Naive thymus-derived CD8-positive, alpha-beta T cell (primary cell): ENCODE measurements around the gene NOS1AP. TPM values are rescaled to one million over a fixed set of nuclear protein-coding genes. Genes with fewer than 3 reads are reported as not detected.
A peak's percentile ranks its signal among the peaks of the same experiment; 100 is the strongest.
"Not testable (repeated sequence)": the region's sequence is repeated elsewhere in the genome, so short reads cannot be mapped to it uniquely, and the experiment has no call there.

ENCODE experiments used
- ATAC-seq, 2 donors: fragments of 150-1000 bp; cut with Tn5 transposase in 1 of 2; sonication (Bioruptor Pico), chemical (Tn5 transposase) in 1 of 2; 1 replicate in 1 of 2; 2 replicates in 1 of 2; pipeline ENCODE4 v1.10.0; 2021; ENCODE audit warnings: mild to moderate bottlenecking in 2 of 2, moderate library complexity in 2 of 2
- POLR2A ChIA-PET: fragments of 350-600 bp; sonication (Branson Sonifier 250); formaldehyde crosslinking; loops from one replicate; lab custom pipeline; 2021; ENCODE audit warnings: antibody characterized with exemption; lab: Charles Lee
- DNase-seq, 10 donors: peaks; one replicate each; pipeline versions ENCODE4 v3.0.0 to v3.0.0-alpha.2; 2020 to 2022
- H3K27ac Mint-ChIP-seq, 10 donors: one replicate each; pipeline ENCODE4 v1.8.0; 2020 to 2022; ENCODE audit warnings: mild to moderate bottlenecking in 10 of 10, mixed read lengths in 10 of 10, moderate library complexity in 4 of 10, inconsistent platforms in 1 of 10
- H3K27me3 Mint-ChIP-seq, 5 donors: one replicate each; pipeline ENCODE4 v1.8.0; 2021 to 2022; ENCODE audit warnings: mixed read lengths in 5 of 5
- H3K36me3 Mint-ChIP-seq, 3 donors: one replicate each; pipeline ENCODE4 v1.8.0; 2020 to 2022; ENCODE audit warnings: mixed read lengths in 3 of 3, mild to moderate bottlenecking in 2 of 3, inconsistent platforms in 1 of 3
- H3K4me1 Mint-ChIP-seq, 4 donors: one replicate each; pipeline ENCODE4 v1.8.0; 2021 to 2022; ENCODE audit warnings: mixed read lengths in 4 of 4
- H3K4me3 Mint-ChIP-seq, 10 donors: one replicate each; pipeline ENCODE4 v1.8.0; 2020 to 2022; ENCODE audit warnings: mild to moderate bottlenecking in 10 of 10, mixed read lengths in 10 of 10, moderate library complexity in 6 of 10, inconsistent platforms in 1 of 10
- H3K9me3 Mint-ChIP-seq, 9 donors: one replicate each; pipeline ENCODE4 v1.8.0; 2020 to 2022; ENCODE audit warnings: mixed read lengths in 9 of 9, mild to moderate bottlenecking in 3 of 9, inconsistent platforms in 1 of 9, moderate library complexity in 1 of 9
- polyA plus RNA-seq, 3 donors: library from polyadenylated mRNA; unstranded; fragments of 300-500 nt; fragmentation: Illumina TruSeq; gene quantifications; one replicate each; pipeline ENCODE4 v1.2.3, GENCODE V29; 2021
- total RNA-seq, 8 experiments: library from RNA in 2 of 8; stranded (reverse) in 2 of 8; gene quantifications; one replicate each; pipeline ENCODE4 v1.2.3 and lab custom pipeline; 2021 to 2026

Gene NOS1AP
- total and polyA plus RNA-seq, 5 experiments from 2014 or later: not detected

DNA sequence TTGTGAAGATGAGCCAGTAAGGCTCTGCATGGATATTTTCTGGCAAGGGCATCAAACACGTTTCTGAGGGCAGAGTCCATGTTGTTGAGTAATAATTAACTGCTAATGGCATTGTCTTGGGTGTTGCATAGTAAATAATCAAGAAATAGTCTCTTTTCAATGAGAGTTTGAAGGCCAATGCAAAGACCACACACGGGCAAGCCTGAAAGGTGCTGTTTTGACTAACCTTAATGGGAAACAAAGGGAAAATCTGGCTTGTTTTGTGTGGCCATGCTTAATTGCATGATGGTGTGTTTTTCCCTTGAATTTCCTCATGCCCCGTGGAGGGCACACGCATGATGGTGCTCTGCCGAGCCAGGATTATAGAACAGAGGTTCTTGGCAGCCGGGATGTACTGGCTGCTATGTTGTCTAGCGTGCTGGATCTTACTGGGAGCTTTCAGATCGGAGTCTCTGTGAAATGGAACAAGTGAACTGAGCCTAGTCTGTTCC lies 127.6 kb downstream of the NOS1AP start:
- ATAC-seq (no peak), DNase-seq (no peak)
- Mint-ChIP-seq H3K4me3 (no peak overlapping the region), H3K4me1 (no peaks in the 10 kb centered on the region), H3K36me3 (no peaks in the 10 kb centered on the region), H3K27ac (no peak overlapping the region), H3K9me3 (peaks cover 0 to 4% (median 0%) of the 10 kb centered on the region in 9 donors), H3K27me3 (peaks cover 10 to 31% (median 18%) of the 10 kb centered on the region in 5 donors)
- POLR2A ChIA-PET: no interaction called here

DNA sequence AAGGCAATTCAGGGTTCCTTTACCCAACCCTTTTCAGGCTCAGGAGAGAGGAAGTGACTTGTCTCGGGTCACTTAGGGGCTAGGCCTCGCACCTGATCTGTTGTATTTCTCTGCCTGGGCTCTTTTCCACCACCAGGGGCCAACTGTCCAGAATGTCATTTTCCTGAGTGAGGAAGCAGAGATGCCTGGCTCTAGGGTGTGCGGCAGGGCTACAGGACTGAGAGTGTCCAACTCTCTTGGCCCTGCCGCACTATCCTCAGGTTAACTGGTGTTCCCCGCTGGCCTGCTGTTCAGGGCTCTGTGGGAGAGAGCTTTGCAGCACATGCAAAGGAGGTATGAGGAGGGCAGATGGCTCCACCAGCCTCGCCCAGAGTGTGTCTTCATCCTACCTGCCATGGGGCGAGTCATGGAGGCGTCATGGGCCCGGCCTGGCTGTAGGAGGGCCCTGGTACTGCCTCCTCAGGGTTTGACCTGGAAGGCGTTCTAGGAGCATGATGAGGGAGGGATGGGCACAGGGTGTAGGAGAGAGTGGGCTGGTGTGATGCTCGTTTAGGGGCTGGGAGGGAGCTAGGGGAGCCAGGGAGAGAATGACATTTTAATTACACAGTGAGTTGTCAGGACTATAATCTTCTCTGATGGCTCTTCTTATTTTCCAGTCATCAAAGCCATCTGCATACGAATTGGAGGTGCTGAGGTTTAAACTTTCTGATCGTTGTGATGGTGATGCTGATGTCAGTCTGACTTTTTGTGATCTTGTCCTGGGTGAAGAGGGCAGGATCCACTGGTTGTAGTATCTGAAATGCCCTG lies 128.3 kb downstream of the NOS1AP start:
- no peaks in the 10 kb centered on the region for H3K36me3 Mint-ChIP-seq
- H3K27ac Mint-ChIP-seq: no peak overlapping the region
- H3K27me3 Mint-ChIP-seq: peaks cover 8 to 32% (median 16%) of the 10 kb centered on the region in 5 donors
- POLR2A ChIA-PET: no interaction called here
- H3K4me1 Mint-ChIP-seq: no peaks in the 10 kb centered on the region
- ATAC-seq (no peak), DNase-seq (no peak)
- no peak overlapping the region for H3K4me3 Mint-ChIP-seq
- H3K9me3 Mint-ChIP-seq: peaks cover 0 to 4% (median 0%) of the 10 kb centered on the region in 9 donors

DNA sequence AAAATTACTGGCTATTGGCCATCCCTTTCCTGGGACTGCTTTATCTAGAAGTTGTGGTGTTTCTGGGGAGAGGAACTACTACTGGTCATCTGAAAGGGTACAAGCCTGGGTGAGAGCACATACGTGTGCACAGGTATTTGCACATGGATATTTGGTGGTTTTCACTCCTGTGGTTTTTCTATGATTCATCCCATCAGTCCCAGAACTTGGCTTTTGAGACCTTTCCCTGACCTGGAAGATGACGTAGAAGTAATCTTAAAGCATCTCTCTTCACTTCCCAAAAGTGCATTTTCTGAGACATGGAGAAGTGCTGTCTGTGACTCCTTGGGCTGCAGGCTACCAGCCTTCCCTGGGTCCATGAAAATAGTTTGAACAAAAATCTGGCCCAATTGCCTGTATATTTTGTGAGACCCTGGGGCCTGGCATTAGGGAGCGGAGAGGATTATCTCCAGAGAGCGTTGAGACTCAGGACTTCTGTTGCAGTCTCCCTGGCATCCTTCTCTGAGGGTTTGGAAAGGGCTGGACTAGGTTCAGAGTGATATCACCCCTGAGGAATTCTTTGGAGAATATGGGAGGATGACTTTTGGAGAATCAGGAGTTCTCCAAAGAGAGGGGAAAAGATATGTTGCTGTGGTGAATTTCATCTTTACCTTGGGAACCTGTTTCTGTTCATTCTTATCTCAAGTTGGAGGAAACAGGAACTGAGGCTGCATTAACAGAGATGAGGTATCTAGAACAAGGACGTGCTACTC lies 130.8 kb downstream of the NOS1AP start:
- POLR2A ChIA-PET: no interaction called here
- ATAC-seq: no peak

GRCh38 chr1:162201062-162201461 lies 131.6 kb downstream of the NOS1AP start:
- H3K4me1 Mint-ChIP-seq, POLR2A ChIA-PET, H3K4me3 Mint-ChIP-seq, DNase-seq, ATAC-seq, H3K36me3 Mint-ChIP-seq, H3K27ac Mint-ChIP-seq, H3K9me3 Mint-ChIP-seq: not testable (repeated sequence)
- peaks cover 17 to 43% (median 22%) of the 10 kb centered on the region in 5 donors for H3K27me3 Mint-ChIP-seq

More for the DNA sequence above, 130.8 kb downstream of the NOS1AP start:
- H3K4me1 Mint-ChIP-seq: no peaks in the 10 kb centered on the region
- no peaks in the 10 kb centered on the region for H3K36me3 Mint-ChIP-seq
- peaks cover 17 to 51% (median 21%) of the 10 kb centered on the region in 5 donors for H3K27me3 Mint-ChIP-seq
- DNase-seq: no peak
- H3K27ac Mint-ChIP-seq: no peak overlapping the region
- peaks cover 0 to 4% (median 0%) of the 10 kb centered on the region in 9 donors for H3K9me3 Mint-ChIP-seq
- no peak overlapping the region for H3K4me3 Mint-ChIP-seq

DNA sequence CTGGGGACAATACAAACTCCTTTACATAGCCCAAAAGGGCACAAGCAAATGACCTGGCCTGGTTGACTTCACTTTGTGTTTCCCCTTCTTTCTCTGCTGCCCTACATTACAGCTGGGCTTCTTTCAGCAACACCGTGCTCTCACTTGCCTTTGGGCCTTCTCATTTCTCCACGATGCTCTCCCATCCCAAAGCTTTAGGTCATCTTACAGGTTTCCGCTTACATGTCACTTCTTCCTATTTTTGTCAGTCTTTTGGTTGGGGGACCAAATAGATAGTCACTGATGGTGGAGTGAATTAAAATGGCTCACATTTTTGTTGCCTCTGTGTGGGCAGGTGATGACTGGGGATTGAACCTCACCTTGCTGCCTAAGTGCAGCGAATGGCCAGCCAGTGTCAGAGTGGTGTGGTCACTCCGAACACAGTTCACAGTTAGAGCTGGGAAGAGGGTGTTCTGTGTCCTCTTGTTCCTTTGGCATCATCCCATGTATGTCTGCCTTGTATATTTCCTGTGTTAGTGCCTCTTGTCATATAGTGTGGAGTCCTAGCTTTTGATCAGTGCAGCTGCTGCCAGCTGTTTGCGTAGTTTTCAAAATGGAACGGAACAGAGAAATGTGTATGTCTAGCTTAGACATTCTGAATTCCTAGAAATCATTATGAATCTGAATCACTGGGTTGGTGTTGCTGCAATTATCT lies 134.8 kb downstream of the NOS1AP start:
- H3K27me3 Mint-ChIP-seq: peaks cover 12 to 36% (median 17%) of the 10 kb centered on the region in 5 donors
- H3K27ac Mint-ChIP-seq: no peak overlapping the region
- no peak for DNase-seq
- no peaks in the 10 kb centered on the region for H3K4me1 Mint-ChIP-seq
- H3K36me3 Mint-ChIP-seq: no peaks in the 10 kb centered on the region
- peaks cover 0 to 4% (median 0%) of the 10 kb centered on the region in 9 donors for H3K9me3 Mint-ChIP-seq
- POLR2A ChIA-PET: no interaction called here
- H3K4me3 Mint-ChIP-seq: no peak overlapping the region
- ATAC-seq: no peak

GRCh38 chr1:162204823-162205155 lies 135.3 kb downstream of the NOS1AP start:
- H3K4me3 Mint-ChIP-seq: no peak overlapping the region
- no peak for ATAC-seq
- H3K9me3 Mint-ChIP-seq: peaks cover 0 to 4% (median 0%) of the 10 kb centered on the region in 9 donors
- H3K27me3 Mint-ChIP-seq: peaks cover 12 to 36% (median 17%) of the 10 kb centered on the region in 5 donors
- no peak for DNase-seq
- no peak overlapping the region for H3K27ac Mint-ChIP-seq
- POLR2A ChIA-PET: no interaction called here
- no peaks in the 10 kb centered on the region for H3K4me1 Mint-ChIP-seq
- H3K36me3 Mint-ChIP-seq: no peaks in the 10 kb centered on the region

DNA sequence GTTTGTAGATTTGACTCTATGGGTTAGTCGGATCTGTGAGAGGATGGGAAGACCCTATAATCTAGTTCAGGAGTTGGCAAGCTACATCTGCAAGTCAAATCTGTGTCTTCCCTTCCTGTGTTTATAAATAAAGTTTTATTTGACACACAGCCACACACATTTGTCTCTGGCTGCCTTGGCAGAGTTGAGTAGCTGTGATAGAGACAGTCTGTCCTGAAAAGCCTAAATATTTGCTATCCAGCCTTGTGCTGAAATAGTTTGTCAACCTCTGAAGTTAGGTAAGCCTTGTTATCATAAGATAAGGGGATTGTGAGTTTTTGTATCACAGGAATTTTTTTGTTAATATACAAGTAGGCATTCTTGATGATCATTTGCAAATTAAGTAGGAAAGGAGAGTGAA lies 136.8 kb downstream of the NOS1AP start:
- Mint-ChIP-seq H3K27ac (no peak overlapping the region), H3K27me3 (peaks cover 9 to 42% (median 20%) of the 10 kb centered on the region in 5 donors), H3K9me3 (no peaks in the 10 kb centered on the region), H3K4me3 (no peak overlapping the region), H3K36me3 (no peaks in the 10 kb centered on the region), H3K4me1 (no peaks in the 10 kb centered on the region)
- POLR2A ChIA-PET: no interaction called here
- DNase-seq (no peak), ATAC-seq (no peak)

DNA sequence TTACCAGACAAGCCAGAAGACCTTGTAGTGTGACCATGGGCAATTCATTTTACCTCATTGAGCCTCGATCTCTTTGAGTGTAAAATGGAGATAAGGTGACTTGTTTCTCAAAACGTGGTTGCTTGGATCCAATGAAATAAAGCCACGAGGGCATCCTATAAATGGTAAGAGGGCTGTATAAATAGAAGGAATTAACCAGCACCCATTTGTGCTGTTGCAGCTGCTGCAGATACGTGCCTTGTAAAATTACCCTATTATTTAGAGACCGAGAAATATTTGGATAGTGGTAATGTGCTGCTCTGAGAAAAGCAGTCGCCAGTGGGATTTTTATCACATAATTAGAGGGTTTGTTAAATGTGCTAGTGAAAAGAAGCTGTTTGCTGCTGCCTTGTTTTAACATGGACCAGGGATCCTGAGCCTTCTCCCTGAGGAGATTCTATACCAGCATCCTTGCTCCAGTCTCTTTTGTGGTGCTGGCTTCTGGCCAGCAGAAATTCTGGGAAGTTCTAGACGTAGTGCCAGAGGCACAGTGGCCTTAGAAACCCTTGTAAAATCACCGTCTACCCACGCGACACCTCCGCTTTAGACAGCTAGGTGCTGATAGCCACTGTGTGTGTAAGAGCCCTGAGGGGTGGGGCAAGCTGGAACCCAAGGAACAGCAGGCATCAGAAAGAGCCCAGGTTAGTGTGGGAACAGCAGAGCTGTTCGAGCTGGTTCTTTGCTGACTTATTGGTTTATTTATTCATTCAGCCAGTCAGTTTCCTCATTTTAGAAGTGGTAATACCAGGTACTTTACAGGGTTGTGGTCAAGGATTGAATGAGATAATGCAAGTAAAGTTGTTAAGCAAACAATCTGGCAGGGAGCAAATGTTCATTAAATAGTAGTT lies 137.5 kb downstream of the NOS1AP start:
- Mint-ChIP-seq H3K9me3 (no peaks in the 10 kb centered on the region), H3K4me3 (no peak overlapping the region), H3K27ac (no peak overlapping the region), H3K27me3 (peaks cover 9 to 42% (median 26%) of the 10 kb centered on the region in 5 donors), H3K36me3 (no peaks in the 10 kb centered on the region), H3K4me1 (no peaks in the 10 kb centered on the region)
- DNase-seq: no peak
- ATAC-seq: no peak
- POLR2A ChIA-PET: no interaction called here

DNA sequence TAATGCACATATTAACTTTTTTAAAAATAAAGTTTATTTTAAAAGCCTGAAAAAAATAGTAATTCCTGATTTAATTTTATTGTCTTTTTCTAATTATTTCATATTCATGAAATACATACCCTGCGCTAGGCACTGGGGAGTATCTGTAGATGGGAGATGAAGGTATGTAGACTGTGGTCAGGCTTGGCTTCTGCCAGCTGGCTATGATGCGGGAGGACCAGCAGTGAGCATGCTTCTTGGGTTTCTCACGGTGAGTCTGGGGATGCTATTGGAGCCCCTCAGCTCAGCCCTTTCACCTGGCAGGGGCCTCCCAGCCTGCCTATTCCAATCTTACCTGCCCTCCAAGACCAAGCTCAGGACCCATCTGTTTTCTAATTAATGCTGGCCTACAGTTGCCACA lies 138.4 kb downstream of the NOS1AP start:
- Mint-ChIP-seq H3K9me3 (no peaks in the 10 kb centered on the region), H3K36me3 (no peaks in the 10 kb centered on the region), H3K27me3 (peaks cover 11 to 40% (median 28%) of the 10 kb centered on the region in 5 donors), H3K4me1 (no peaks in the 10 kb centered on the region), H3K27ac (no peak overlapping the region), H3K4me3 (no peak overlapping the region)
- POLR2A ChIA-PET: no interaction called here
- DNase-seq (no peak), ATAC-seq (no peak)

DNA sequence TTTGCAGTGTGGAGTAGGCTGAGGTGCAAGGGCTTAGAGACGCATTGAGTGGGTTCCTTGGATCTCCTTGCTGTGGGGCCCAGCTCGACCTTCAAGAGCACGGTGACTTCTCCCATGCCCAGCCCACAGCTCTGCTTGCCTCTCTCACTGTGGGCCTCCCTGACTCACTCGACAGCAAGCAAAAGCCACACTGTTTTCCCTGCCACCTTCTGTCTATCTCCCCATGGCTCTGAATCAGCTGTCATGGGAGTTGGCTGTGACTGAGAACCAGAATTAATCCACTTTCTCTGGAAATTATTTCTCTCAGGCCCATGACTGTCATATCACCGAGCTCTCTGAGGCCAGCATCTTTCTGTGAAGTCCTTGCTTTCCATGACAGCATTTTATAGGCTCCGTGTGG lies 140.7 kb downstream of the NOS1AP start:
- no peak overlapping the region for H3K4me3 Mint-ChIP-seq
- H3K4me1 Mint-ChIP-seq: no peaks in the 10 kb centered on the region
- no peak for ATAC-seq
- DNase-seq: no peak
- peak overlapping the region in 2 of 10 donors; percentile 40 to 67 for H3K27ac Mint-ChIP-seq
- H3K9me3 Mint-ChIP-seq: no peaks in the 10 kb centered on the region
- no peaks in the 10 kb centered on the region for H3K36me3 Mint-ChIP-seq
- H3K27me3 Mint-ChIP-seq: peaks cover 2 to 20% (median 17%) of the 10 kb centered on the region in 5 donors
- POLR2A ChIA-PET: no interaction called here

DNA sequence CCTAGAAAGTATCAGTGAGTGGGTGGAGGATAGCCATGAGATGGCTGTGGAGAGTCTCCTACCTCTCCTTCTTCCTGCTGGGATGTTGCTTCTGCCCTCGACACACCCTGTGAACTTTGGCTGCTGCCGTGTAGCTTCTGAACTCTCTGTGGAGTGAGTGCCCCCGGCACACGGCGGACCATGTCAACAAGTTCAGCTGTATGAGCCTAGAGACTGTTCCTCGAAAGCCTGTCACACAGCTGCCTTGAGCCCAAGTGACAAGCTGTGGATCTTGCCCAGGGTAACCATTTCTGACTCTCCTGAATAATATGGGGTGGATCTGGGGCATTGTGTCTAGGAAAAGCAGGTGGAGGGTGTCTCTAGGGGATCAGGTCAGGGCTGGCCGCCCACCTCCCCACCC lies 143.2 kb downstream of the NOS1AP start:
- Mint-ChIP-seq H3K4me3 (no peak overlapping the region), H3K9me3 (no peaks in the 10 kb centered on the region), H3K36me3 (no peaks in the 10 kb centered on the region), H3K27ac (no peak overlapping the region), H3K4me1 (no peaks in the 10 kb centered on the region), H3K27me3 (peaks cover 3 to 33% (median 19%) of the 10 kb centered on the region in 5 donors)
- no peak for DNase-seq
- POLR2A ChIA-PET: no interaction called here
- ATAC-seq: no peak

DNA sequence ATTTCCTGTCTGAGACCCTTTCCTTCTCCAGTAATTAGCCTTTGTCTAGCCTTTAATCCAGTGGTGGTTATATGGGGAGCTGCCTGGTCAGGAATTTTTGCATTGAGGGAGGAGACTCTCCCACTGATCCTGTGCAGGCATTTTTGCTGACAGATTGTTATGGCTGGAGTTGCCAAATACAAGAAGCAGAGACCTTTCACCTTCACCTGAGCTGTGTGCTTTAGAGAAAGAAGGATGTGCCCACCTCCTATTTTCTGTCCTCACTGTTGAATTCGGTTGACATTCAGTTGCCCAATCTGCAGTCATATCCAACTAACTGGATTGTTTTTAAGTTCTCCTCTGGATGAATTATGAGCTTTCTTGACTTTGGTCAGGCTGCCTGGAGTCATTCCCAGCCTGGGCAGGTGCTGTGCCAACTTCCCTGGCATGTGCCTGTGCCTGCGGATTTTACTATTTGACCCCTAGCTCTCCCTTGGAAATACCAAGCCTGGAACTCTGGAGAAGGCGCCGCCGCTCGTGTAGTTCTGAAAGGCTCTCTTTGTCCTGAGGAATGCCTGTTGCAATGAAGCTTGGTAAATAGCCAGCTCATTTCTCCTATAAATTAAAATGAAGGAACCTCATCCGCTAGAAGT lies 143.9 kb downstream of the NOS1AP start:
- Mint-ChIP-seq H3K9me3 (no peaks in the 10 kb centered on the region), H3K4me3 (no peak overlapping the region), H3K36me3 (no peaks in the 10 kb centered on the region), H3K27ac (no peak overlapping the region), H3K4me1 (no peaks in the 10 kb centered on the region), H3K27me3 (peaks cover 3 to 37% (median 15%) of the 10 kb centered on the region in 5 donors)
- POLR2A ChIA-PET: no interaction called here
- DNase-seq (no peak), ATAC-seq (no peak)
